Kidney epithelial cell (primary cell): ENCODE data around the gene MVB12B. TPM values are rescaled to one million over a fixed set of nuclear protein-coding genes. Genes with fewer than 3 reads are reported as not detected.

Experiments used
- DNase-seq: peaks from one replicate; pipeline ENCODE4 v3.0.0-alpha.2; 2010; ENCODE audit warnings: low read depth
- H3K27me3 ChIP-seq: 2 replicates; pipeline ENCODE4 v1.6.0; 2011; ENCODE audit warnings: low read length; ENCODE audit not compliant: control insufficient read depth, insufficient read depth
- H3K36me3 ChIP-seq: 2 replicates; pipeline ENCODE4 v1.5.1; 2011; ENCODE audit warnings: low read length; ENCODE audit not compliant: control insufficient read depth, insufficient read depth
- H3K4me3 ChIP-seq: 2 replicates; pipeline ENCODE4 v1.5.1; 2011; ENCODE audit warnings: low read depth, mild to moderate bottlenecking, control low read depth, low read length
- CTCF ChIP-seq: IDR thresholded peaks from 2 replicates; pipeline ENCODE4 v1.5.1; 2011; ENCODE audit warnings: mild to moderate bottlenecking, moderate library complexity, low read length, control low read depth, inconsistent platforms; ENCODE audit not compliant: insufficient read depth, poor library complexity, severe bottlenecking
- total RNA-seq: library from RNA; depleted of rRNA; stranded (reverse); fragments of >200 nt; gene quantifications from 2 replicates; pipeline ENCODE4 v1.2.3, GENCODE V29; 2015

MVB12B gene
- total RNA-seq, 1 donor from 2014 or later = 13.1 TPM

- no peak for TF ChIP-seq CTCF
- Histone ChIP-seq H3K36me3 (no peaks in the 10 kb centered on the region), H3K27me3 (no peaks in the 10 kb centered on the region), H3K4me3 (no peak overlapping the region)
- DNase-seq = no peak
Observed at GRCh38 chr9:126384926-126385325, 58.3 kb downstream of the MVB12B start.

- peak; percentile 35 for TF ChIP-seq CTCF
- no peaks in the 10 kb centered on the region for H3K36me3 ChIP-seq
- H3K4me3 ChIP-seq = no peak overlapping the region
- DNase-seq = no peak
- H3K27me3 ChIP-seq = no peaks in the 10 kb centered on the region
Observed at GRCh38 chr9:126386088-126386487, 59.5 kb downstream of the MVB12B start.

GRCh38 chr9:126386776-126387175 is 60.1 kb downstream of the MVB12B start:
- Histone ChIP-seq H3K27me3 (no peaks in the 10 kb centered on the region), H3K36me3 (no peaks in the 10 kb centered on the region), H3K4me3 (no peak overlapping the region)
- no peak for DNase-seq
- no peak for TF ChIP-seq CTCF

- Histone ChIP-seq H3K36me3 (no peaks in the 10 kb centered on the region), H3K27me3 (no peaks in the 10 kb centered on the region), H3K4me3 (no peak overlapping the region)
- no peak for DNase-seq
- no peak for TF ChIP-seq CTCF
Observed at GRCh38 chr9:126388964-126389708, 62.5 kb downstream of the MVB12B start.

- Histone ChIP-seq H3K4me3 (no peak overlapping the region), H3K27me3 (no peaks in the 10 kb centered on the region), H3K36me3 (no peaks in the 10 kb centered on the region)
- TF ChIP-seq CTCF = no peak
- no peak for DNase-seq
Observed at GRCh38 chr9:126389992-126390391, 63.4 kb downstream of the MVB12B start.

- H3K27me3 ChIP-seq = no peaks in the 10 kb centered on the region
- H3K4me3 ChIP-seq = no peak overlapping the region
- TF ChIP-seq CTCF = no peak
- no peak for DNase-seq
- H3K36me3 ChIP-seq = no peaks in the 10 kb centered on the region
Observed at GRCh38 chr9:126390923-126391322, 64.3 kb downstream of the MVB12B start.
